Measurements from ENCODE around the gene EPYC.

EPYC gene

GRCh38 chr12:90940872-90941499, 63.8 kb downstream of the EPYC start:
- Mint-ChIP-seq H3K4me1 (peaks cover 1% of the 10 kb centered on the region), H3K9me3 (peaks cover 1% of the 10 kb centered on the region), H3K27me3 (ENCODE audit: low read depth, poor library complexity) (peaks cover 3% of the 10 kb centered on the region), H3K36me3 (ENCODE audit: low read depth) (no peaks in the 10 kb centered on the region), H3K27ac (no peak overlapping the region), H3K4me3 (no peak overlapping the region)
- DNase-seq, result no peak
- TF ChIP-seq CTCF (IDR thresholded peaks at IDR 0.05), result peak; percentile 68

GRCh38 chr12:90939382-90939781, 65.4 kb downstream of the EPYC start:
- no peak for DNase-seq
- Mint-ChIP-seq H3K27me3 (ENCODE audit: low read depth, poor library complexity) (peaks cover 3% of the 10 kb centered on the region), H3K36me3 (ENCODE audit: low read depth) (no peaks in the 10 kb centered on the region), H3K4me3 (no peak overlapping the region), H3K9me3 (peaks cover 5% of the 10 kb centered on the region), H3K27ac (no peak overlapping the region), H3K4me1 (no peaks in the 10 kb centered on the region)
- no peak for TF ChIP-seq CTCF (IDR thresholded peaks at IDR 0.05)

GRCh38 chr12:90938451-90938850, 66.3 kb downstream of the EPYC start:
- DNase-seq, result no peak
- Mint-ChIP-seq H3K4me1 (no peaks in the 10 kb centered on the region), H3K27me3 (ENCODE audit: low read depth, poor library complexity) (peaks cover 3% of the 10 kb centered on the region), H3K27ac (no peak overlapping the region), H3K9me3 (peaks cover 5% of the 10 kb centered on the region), H3K36me3 (ENCODE audit: low read depth) (no peaks in the 10 kb centered on the region), H3K4me3 (no peak overlapping the region)
- no peak for TF ChIP-seq CTCF (IDR thresholded peaks at IDR 0.05)

- H3K4me3 Mint-ChIP-seq, result no peak overlapping the region
- no peaks in the 10 kb centered on the region for H3K4me1 Mint-ChIP-seq
- peaks cover 9% of the 10 kb centered on the region for H3K9me3 Mint-ChIP-seq
- TF ChIP-seq CTCF (IDR thresholded peaks at IDR 0.05), result no peak
- peaks cover 3% of the 10 kb centered on the region for H3K27me3 Mint-ChIP-seq (ENCODE audit: low read depth, poor library complexity)
- peaks cover 1% of the 10 kb centered on the region for H3K36me3 Mint-ChIP-seq (ENCODE audit: low read depth)
- H3K27ac Mint-ChIP-seq, result no peak overlapping the region
- DNase-seq, result no peak
Observed at GRCh38 chr12:90937651-90938050, 67.1 kb downstream of the EPYC start.

- no peak overlapping the region for H3K4me3 Mint-ChIP-seq
- H3K27ac Mint-ChIP-seq, result no peak overlapping the region
- H3K27me3 Mint-ChIP-seq (ENCODE audit: low read depth, poor library complexity), result peaks cover 3% of the 10 kb centered on the region
- no peak for TF ChIP-seq CTCF (IDR thresholded peaks at IDR 0.05)
- no peaks in the 10 kb centered on the region for H3K4me1 Mint-ChIP-seq
- no peak for DNase-seq
- peaks cover 21% of the 10 kb centered on the region for H3K9me3 Mint-ChIP-seq
- H3K36me3 Mint-ChIP-seq (ENCODE audit: low read depth), result peaks cover 12% of the 10 kb centered on the region
Observed at GRCh38 chr12:90936230-90937005, 68.4 kb downstream of the EPYC start.

GRCh38 chr12:90925562-90925961, 79.2 kb downstream of the EPYC start:
- Mint-ChIP-seq H3K4me1 (peaks cover 9% of the 10 kb centered on the region), H3K4me3 (no peak overlapping the region), H3K27me3 (ENCODE audit: low read depth, poor library complexity) (peaks cover 5% of the 10 kb centered on the region), H3K36me3 (ENCODE audit: low read depth) (peaks cover 29% of the 10 kb centered on the region), H3K9me3 (peaks cover 44% of the 10 kb centered on the region), H3K27ac (no peak overlapping the region)
- DNase-seq, result no peak
- TF ChIP-seq CTCF (IDR thresholded peaks at IDR 0.05), result no peak

Measured in nephron progenitor cell (in vitro differentiated cells).